ENCODE measurements around the gene MUCL3. TPM values are rescaled to one million over a fixed set of nuclear protein-coding genes. Genes with fewer than 3 reads are reported as not detected.

The MUCL3 gene
- polyA plus RNA-seq, 1 of the 3 experiments (the other 2 are of a cell fraction), result not detected

DNA sequence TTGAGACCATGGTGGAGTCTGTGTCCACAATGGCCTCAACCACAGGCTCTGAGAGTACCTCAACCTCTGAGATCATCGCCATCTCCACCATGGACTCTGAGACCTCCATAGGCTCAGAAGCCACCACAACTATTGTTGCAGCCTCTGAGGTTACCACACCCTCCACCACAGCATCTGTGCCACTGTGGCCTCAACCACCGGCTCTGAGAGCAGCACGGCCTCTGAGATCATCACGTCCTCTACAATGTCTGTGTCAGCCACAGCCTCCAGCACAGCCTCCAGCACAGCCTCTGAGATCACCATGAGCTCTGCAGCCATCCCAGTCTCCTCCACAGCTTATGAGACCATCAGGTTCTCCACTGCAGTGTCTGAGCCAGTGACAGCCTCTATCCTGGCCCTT lies 23.3 kb downstream of the MUCL3 start:
- TF ChIP-seq, protein P1, sequence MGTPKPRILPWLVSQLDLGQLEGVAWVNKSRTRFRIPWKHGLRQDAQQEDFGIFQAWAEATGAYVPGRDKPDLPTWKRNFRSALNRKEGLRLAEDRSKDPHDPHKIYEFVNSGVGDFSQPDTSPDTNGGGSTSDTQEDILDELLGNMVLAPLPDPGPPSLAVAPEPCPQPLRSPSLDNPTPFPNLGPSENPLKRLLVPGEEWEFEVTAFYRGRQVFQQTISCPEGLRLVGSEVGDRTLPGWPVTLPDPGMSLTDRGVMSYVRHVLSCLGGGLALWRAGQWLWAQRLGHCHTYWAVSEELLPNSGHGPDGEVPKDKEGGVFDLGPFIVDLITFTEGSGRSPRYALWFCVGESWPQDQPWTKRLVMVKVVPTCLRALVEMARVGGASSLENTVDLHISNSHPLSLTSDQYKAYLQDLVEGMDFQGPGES (IDR thresholded peaks at IDR 0.05; ENCODE audit: low read depth, low read length), result no peak
- TF ChIP-seq MEF2A (IDR thresholded peaks at IDR 0.05; ENCODE audit: borderline replicate concordance, low read depth) (no peak), POLR2AphosphoS5 (IDR thresholded peaks at IDR 0.05; ENCODE audit: low read depth, low read length) (no peak), TAF1 (IDR thresholded peaks at IDR 0.05; ENCODE audit: borderline replicate concordance, low read depth, low read length) (no peak), NRF1 (IDR thresholded peaks at IDR 0.05; ENCODE audit: low read depth, low read length) (no peak), YY1 (IDR thresholded peaks at IDR 0.05; ENCODE audit: low read depth) (no peak), SIN3A (IDR thresholded peaks at IDR 0.05; ENCODE audit: borderline replicate concordance, low read depth, low read length) (no peak), ZBTB33 (IDR thresholded peaks at IDR 0.05; ENCODE audit: borderline replicate concordance, low read depth) (no peak), CHD2 (IDR thresholded peaks at IDR 0.05; ENCODE audit: low read length, partially characterized antibody) (no peak), NFIC (IDR thresholded peaks at IDR 0.05; ENCODE audit: borderline replicate concordance) (no peak), RFX5 (IDR thresholded peaks at IDR 0.05; ENCODE audit: low read length) (no peak), CTCF (IDR thresholded peaks at IDR 0.05) (no peak), FOSL2 (IDR thresholded peaks at IDR 0.05; ENCODE audit: borderline replicate concordance, low read depth) (no peak), TEAD4 (IDR thresholded peaks at IDR 0.05; ENCODE audit: borderline replicate concordance, insufficient read depth) (no peak), FOXJ3 (CRISPR knock-in tag; IDR thresholded peaks at IDR 0.05) (no peak), RXRA (IDR thresholded peaks at IDR 0.05; ENCODE audit: borderline replicate concordance, low read depth) (no peak), GABPA (IDR thresholded peaks at IDR 0.05; ENCODE audit: low read depth) (no peak), SMC3 (IDR thresholded peaks at IDR 0.05; ENCODE audit: low read depth, low read length) (no peak)
- TF ChIP-seq, protein P2, sequence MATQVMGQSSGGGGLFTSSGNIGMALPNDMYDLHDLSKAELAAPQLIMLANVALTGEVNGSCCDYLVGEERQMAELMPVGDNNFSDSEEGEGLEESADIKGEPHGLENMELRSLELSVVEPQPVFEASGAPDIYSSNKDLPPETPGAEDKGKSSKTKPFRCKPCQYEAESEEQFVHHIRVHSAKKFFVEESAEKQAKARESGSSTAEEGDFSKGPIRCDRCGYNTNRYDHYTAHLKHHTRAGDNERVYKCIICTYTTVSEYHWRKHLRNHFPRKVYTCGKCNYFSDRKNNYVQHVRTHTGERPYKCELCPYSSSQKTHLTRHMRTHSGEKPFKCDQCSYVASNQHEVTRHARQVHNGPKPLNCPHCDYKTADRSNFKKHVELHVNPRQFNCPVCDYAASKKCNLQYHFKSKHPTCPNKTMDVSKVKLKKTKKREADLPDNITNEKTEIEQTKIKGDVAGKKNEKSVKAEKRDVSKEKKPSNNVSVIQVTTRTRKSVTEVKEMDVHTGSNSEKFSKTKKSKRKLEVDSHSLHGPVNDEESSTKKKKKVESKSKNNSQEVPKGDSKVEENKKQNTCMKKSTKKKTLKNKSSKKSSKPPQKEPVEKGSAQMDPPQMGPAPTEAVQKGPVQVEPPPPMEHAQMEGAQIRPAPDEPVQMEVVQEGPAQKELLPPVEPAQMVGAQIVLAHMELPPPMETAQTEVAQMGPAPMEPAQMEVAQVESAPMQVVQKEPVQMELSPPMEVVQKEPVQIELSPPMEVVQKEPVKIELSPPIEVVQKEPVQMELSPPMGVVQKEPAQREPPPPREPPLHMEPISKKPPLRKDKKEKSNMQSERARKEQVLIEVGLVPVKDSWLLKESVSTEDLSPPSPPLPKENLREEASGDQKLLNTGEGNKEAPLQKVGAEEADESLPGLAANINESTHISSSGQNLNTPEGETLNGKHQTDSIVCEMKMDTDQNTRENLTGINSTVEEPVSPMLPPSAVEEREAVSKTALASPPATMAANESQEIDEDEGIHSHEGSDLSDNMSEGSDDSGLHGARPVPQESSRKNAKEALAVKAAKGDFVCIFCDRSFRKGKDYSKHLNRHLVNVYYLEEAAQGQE (IDR thresholded peaks at IDR 0.05; ENCODE audit: low read depth, low read length), result no peak
- TF ChIP-seq, protein P3, sequence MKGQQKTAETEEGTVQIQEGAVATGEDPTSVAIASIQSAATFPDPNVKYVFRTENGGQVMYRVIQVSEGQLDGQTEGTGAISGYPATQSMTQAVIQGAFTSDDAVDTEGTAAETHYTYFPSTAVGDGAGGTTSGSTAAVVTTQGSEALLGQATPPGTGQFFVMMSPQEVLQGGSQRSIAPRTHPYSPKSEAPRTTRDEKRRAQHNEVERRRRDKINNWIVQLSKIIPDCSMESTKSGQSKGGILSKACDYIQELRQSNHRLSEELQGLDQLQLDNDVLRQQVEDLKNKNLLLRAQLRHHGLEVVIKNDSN (IDR thresholded peaks at IDR 0.05; ENCODE audit: borderline replicate concordance, low read depth), result no peak
- Histone ChIP-seq H3F3A (replicated peaks; ENCODE audit: insufficient read depth) (no peaks in the 10 kb centered on the region), H3K4me2 (no peak overlapping the region), H3K36me3 (replicated peaks in 1 of 2; ENCODE audit: control insufficient read depth in 1 of 2, insufficient read depth in 2 of 2, low read length in 1 of 2) (no peaks in the 10 kb centered on the region), H3K79me2 (ENCODE audit: insufficient read depth) (no peaks in the 10 kb centered on the region), H3K9me2 (no peaks in the 10 kb centered on the region), H4K20me1 (ENCODE audit: insufficient read depth) (no peaks in the 10 kb centered on the region), H3K9ac (no peak overlapping the region), H3K27ac (ENCODE audit: low read depth in 2 of 2, low read length in 1 of 2) (no peak overlapping the region), H3K4me3 (ENCODE audit: low read depth in 2 of 2, low read length in 1 of 2) (no peak overlapping the region), H2AFZ (ENCODE audit: low read depth) (no peak overlapping the region), H3K4me1 (ENCODE audit: control insufficient read depth in 1 of 2, insufficient read depth in 2 of 2, low read depth in 1 of 2, low read length in 1 of 2) (no peaks in the 10 kb centered on the region; a peak in 1 of 4 replicates), H3K9me3 (no peaks in the 10 kb centered on the region), H3K27me3 (ENCODE audit: insufficient read depth) (no peaks in the 10 kb centered on the region)
- WGBS (ENCODE audit: low lambda C conversion rate), result 72% methylated on average over 3 of the region's 4 CpGs
- CTCF ChIA-PET, result no interaction called here
- POLR2A ChIA-PET, result no interaction called here
- DNase-seq, result no peak
